ENCODE data around the gene COL6A3.

COL6A3 gene

DNA sequence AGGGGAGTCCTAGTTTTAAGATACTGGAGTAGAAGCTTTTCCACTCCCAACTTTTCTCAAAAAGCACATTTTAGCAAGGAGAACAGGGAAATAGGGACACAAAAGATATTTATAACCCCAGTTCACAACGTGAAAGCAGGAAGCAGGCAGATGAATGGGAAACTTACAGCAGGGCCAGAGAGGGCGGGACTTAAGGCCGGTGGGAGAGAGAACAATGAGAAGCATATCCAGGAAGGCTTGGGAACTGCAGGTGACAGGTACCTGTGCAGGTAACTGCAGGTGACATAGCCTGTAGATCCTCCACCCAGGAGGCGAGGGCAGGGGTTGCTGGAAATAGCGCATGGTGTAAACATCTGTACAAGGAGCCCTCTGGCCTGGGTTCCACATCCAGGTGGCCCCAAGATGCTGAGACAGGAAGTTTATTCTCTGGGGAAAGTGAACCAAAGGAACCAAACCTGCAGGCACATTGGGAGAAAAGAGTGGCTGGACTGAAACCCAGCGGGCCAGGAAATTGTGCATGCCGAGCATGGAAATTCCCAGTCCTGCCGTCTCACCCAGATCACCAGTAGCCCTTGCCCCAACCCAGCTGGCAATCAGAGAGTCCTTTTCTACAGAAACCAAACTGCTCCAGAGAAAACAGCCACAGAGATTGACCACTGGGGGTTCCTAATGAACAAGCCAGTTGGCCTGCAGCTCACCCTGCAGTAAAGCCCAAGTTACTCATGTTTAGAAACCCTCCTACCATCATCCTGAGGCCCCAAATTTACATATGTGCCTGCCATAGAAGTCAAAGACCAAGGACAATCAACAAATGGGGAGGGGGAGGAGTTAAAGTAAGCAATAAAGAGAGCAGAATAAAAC lies 24.3 kb upstream of the COL6A3 start:
- DNase-seq: no peak

DNA sequence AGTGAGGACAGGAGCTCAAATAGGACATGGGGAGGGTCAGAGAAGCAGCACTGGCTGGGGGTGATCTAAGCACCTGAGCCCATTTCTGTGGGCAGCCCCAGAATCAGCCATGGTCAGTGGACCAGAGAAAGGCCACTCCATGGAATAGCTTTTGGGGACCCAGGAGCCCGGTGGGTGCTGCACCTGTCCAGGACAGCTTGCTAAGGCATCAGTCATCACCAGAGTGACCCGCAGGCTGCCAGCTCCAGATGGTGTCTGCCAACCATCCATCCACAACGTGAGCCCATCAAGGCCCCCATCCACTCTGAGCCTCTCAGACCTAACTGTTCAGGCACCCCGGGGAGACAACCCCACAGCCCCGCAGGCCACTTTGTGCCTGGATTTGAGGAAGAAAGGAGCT lies 23.6 kb upstream of the COL6A3 start:
- DNase-seq: no peak

DNA sequence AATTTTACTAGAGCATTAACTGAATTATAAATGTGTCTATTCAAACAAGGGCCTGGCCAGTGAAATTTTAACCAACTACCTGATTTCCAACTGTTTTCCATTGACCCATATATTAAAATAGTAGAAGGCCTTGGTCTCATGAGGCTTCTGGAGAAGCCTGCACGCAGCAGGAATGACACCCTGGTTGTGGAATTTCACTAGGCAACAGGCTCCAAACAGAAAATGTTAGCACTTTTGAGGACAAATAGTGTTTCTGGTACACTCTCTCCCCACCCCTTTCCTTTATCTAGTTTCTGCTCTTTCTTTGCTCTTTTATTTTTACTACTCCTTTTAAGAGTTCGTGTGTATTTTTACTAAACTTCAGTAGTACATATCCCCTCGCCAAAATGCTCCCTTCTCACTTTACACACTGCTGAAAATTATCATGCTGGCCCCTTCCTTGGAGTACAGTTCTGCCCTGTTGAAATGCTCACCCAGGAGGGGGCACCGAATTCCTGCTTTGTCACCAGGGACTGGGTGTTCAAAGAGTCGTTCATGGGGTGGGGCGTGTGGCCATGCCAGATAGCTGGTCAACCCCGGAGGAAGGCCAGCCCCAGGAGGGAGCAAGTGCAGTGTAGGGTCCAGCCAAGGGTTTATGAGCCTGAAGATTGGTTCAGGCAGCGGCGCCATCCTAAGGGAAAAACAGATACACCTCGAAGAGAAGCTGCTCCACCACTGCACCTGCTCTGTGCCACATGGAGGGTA lies 22.1 kb upstream of the COL6A3 start:
- no peak for DNase-seq

DNA sequence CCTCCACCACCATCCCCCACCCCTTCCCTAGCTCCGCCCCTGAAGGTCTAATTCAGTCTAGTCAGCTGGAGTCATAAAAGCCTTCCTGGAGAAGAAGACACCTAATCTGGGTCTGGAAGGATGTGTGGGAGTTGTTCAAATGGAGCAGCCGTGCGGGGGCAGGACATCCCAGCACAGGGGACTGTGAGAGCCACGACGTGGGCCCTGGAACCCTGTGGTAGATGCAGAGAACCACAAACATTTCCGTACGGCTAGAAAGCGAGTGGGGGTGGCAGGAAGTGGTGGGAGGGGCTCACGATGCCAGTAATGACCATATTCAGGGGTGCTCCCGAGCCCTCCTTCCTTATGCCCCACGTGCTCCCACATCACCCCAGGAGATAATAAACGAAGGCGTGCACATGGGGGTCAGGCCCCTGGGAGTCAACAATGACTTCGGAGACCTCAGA lies 20.9 kb upstream of the COL6A3 start:
- DNase-seq: peak; percentile 67

DNA sequence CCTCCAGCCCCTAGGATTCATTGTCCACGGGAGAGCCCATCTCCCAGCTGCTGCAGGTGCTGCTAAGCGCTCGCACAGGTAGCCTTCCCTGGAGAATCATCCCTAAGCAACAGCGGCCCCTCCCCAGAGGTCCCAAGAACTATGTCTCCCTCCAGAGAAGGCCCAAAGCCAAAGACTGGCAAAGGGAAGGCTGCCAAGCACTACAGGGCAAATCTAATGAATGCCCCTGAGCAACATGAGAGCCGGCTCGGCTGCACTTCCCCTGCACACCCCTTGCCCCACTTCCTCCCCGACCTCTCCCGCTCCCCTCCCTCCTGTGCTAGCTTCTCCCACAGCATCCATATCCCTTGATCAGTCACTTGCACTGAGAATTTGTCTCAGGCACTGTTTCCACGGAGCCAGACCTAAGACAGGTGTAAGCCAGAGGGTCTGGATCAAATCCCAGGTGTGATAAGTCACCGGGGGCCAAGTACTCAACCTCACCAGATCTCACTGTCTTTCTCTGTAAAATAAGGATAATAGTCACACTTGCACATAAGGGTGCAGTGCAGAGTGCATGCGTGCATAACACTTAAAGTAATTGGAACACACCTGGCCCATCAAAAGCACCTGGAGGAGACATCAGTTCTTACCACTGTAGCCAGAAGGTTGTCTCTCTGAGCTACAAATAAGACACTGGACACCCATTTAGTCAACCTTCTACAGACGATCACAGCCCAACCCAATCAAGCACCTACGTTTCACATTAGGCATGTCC lies 20.1 kb upstream of the COL6A3 start:
- no peak for DNase-seq

DNA sequence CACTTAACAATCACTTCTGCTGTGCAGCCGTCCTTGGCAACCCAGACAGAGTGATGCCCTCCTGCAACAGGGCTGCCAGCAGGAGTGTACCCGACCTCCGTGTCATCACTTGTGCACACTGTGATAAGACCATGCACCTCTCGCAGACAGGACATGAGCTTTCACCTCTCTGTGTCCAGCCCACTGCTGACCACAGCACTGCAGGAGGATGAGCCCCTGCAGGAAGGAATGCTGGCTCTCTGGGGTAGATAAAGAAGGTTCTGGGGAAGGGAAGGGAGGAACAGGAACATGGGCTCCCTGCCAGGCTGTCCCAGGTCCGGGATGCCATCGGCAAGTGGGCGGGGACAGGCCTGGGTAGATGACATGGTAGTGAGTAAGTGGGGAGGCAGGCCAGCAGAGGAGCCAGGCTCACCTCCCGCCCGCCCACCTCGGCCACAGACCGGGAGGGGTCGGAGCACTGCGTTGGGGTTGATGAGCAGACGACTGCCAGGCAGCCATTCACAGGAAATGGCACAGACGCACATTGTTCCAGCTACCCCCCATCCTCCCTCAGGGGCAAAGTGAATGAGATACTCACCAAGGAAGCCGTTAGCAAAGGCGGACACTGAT lies 18.6 kb upstream of the COL6A3 start:
- peak; percentile 81 for DNase-seq

DNA sequence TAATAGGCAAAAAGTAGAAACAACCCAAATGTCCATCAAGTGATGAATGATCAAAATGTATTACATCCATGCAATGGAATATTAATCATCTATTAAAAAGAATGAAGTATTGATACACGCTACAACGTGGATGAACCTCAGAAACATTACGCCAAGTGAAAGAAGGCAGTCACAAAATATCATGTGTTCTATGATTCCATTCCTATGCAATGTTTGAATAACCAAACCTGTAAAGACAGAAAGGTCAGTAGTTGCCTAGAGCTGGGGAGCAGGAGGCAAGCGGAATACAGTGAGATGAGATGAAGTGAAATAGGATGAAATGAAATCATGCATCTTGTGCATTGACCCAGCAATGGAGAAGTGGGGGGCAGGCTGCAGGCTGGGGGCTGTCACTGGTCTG lies 17.9 kb upstream of the COL6A3 start:
- no peak for DNase-seq

DNA sequence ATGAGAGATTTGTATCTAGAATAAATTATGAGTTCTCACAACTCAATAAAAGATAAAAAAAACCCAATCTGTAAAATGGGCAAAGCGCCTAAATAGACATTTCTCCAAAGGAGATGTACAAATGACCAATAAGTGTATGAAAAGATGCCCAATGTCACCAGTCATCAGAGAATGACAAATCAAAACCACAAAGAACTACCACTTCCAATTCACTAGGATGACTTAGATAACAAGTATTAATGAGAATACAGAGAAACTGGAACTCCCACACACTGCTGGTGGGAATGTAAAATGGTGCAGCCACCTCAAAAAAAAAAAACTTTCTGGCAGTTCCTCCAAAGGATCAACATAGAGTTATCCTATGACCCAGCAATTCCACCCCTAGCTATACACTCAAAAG lies 17.4 kb upstream of the COL6A3 start:
- DNase-seq: no peak

DNA sequence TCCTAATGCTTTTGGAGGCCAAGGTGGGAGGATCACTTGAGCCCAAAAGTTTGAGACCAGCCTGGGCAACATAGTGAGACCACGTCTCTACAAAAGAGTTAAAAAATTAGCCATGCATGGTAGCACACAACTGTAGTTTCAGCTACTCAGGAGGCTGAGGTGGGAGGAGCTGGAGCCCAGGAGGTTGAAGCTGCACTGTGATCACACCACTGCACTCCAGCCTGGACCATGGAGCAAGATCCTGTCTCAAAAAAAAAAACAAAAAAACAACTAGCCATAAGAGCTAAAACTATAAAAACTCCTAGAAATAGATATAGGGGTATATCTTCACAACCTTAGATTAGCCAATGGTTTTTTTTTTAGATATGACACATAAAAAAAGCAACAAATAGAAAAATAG lies 16.9 kb upstream of the COL6A3 start:
- no peak for DNase-seq

DNA sequence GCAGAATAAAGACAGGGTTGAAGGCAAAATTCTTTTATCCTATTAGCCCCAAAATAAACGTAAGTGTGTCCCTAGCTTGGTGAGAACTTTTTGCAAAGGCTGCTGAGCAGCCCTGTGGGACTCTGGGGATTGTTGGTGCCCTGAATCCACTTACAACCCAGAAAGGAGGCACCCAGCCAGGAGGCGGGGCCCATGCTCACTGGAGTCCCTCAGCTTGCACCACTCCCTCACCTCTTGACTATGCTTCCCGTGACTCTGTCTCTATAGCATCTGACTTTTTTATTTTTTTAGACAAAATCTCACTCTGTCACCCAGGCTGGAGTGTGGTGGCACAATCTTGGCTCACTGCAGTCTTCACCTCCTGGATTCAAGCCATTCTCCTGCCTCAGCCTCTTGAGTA lies 15.8 kb upstream of the COL6A3 start:
- DNase-seq: peak; percentile 42

DNA sequence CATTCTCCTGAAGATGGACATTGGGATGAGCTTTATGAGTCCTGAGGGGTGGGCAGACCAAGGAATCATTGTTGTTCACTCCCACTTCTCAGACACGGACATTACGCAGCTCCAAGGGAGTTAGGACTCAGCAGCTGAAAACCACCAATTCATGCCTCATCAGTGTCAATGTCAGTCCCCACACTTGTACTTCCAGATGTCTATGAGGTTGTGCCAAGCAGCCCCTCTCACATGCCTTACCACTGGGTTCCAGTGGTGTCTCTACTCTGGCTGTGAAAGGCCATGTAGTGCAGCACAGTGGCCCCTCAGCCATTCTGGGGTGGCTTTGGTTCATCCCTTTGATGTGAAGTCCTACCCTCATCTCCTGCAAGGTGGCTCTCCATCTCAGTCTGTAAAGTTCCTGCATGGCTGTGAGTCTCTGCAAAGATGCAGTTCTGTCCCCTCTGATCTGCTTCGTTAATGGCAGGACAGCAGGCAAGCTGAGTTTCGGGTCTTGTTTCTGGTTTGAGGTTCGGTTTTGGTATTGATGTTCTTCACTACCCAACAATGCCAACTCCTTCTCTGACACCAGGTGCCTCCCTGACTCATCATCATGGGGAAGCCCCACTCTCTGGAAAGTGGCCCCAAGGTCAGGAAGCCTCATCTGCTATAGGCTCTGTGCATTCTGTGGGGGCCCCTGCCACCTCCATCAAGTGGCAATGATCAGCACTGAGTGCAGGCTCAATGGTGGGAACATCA lies 14.0 kb upstream of the COL6A3 start:
- DNase-seq: peak; percentile 49

DNA sequence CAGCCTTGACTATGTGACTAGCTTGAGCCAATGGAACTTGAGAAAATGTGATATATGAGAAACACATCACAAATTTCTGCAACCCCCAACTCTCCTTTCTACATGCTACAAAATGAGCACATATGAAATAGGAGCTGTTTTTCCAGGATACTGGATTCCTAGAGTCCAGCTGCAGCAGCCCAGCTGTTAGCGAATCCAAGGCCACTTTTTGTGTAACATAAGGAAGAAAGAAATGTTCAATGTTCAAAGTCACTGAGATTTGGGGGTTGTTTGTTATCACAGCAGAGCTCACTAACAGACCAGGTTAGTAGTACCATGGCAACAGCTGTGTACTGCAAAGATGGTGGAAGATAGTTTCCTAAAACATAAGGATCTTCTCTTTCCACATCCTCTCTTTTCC lies 12.6 kb upstream of the COL6A3 start:
- no peak for DNase-seq

DNA sequence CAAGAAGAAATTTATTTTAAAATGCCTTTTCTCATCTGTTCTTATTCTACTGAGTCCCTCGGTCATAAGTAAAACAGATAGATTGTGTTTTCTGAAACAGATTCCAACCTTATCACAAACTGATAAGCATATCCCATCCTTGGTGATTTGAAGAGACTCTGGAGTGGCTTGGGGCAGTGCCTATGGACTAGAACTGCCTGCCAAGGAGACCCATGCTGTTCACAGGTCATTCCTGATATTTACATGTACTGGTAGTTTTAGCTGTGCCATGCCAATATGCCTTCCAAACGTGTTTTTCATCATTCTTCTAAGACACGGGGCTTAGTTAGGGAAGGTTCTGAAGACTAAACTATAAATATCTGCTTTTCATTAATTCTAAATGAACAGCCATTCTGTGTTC lies 11.4 kb upstream of the COL6A3 start:
- no peak for DNase-seq

DNA sequence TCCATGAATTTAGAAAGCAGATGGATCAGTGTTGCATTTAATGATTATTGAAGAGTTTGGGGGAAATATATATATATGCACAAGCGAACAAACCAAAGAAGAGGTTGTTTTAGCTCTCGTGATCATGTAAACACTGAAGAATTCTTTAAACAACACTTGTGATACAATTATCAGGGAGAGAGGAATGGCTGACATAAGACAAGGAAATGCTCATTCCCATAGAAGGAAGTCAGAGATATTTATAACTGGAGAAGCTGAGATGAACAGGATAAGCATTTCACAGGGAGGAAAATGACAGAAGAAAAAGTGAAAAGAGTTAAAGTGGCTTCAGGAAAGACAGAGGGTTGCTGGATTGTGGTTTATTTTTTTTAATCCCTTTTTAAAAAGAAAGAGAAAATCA lies 10.6 kb upstream of the COL6A3 start:
- no peak for DNase-seq

DNA sequence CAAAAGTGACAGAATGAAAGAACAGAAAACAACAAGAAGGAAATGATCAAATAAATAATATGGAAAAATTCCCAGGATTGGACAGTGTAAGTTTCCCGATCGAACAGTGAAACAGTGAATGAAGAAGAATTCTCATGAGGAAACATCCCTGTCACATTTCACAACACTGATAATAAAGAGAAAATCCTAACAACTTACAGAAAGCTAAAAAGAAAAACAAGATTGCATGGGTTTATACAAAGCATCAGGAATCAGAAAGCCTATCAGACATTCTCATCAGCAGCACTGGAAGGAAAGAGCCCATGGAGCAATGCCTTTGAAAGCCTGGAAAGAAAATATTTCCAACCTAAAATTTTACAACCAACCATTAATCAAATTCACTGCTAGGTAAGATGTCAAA lies 9.9 kb upstream of the COL6A3 start:
- no peak for DNase-seq

DNA sequence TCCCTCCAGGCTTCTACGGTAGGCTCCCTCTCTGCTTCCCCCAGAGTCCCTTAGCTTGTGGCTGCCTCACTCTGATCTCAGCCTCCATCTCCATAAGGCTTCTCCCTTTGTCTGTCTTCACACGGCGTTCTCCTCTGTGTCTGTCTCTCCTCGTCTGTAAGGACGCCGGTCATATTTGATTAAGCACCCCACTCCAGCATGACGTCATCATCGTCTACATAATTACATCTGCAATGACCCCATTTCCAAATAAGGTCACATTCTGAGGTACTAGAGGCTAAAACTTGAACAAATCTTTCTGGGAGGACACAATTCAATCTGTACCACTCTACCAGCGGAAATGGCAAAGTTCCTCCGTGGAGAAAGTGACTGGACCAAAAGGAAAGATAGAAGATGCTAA lies 8.3 kb upstream of the COL6A3 start:
- DNase-seq: no peak

DNA sequence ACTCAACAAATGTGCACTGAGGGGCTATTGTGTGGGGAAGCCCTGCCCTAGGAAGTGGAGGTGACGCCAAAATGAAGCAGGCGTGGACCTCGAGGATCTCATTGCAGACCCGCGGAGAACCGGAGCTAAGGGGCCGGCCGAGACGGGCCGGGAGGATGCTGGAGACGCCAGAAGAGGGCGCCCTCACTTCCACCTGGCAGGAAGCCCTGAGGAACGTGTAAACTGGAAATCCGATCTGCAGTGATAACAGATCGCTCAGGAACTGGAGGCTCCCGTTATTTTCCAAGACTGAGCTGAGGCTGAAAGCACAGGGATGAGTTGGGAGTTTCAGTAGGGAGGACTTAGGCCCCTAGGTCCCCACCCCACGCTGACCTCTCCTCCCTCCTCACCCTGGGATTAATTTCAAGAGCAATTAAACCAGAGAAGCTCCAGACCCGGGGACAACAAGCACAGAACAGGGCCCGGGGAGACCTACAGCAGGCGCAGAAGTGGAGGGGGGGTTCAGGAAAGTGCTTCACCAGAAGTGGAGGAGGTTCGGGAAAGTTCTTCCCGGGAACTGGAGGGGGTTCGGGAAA lies 7.7 kb upstream of the COL6A3 start:
- DNase-seq: peak; percentile 84

DNA sequence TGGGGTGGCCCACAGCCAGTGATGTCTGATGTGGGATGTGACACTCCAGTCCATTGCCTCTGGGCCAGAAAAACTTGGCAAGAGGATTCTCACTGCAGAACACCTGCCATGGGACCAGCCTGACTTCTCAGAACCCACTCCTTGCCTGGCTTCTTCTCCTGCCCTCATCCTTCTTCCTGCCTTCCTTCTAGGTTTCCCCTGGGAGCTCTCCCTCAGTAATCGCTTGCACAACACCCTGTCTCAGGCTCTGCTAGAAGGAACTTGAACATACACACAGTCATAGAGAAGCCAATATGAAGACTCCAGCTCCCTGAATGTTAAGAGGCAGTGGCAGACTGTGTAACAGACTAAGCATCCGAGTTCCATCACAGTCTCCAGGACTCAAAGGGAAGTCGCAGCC lies 4.3 kb upstream of the COL6A3 start:
- no peak for DNase-seq

DNA sequence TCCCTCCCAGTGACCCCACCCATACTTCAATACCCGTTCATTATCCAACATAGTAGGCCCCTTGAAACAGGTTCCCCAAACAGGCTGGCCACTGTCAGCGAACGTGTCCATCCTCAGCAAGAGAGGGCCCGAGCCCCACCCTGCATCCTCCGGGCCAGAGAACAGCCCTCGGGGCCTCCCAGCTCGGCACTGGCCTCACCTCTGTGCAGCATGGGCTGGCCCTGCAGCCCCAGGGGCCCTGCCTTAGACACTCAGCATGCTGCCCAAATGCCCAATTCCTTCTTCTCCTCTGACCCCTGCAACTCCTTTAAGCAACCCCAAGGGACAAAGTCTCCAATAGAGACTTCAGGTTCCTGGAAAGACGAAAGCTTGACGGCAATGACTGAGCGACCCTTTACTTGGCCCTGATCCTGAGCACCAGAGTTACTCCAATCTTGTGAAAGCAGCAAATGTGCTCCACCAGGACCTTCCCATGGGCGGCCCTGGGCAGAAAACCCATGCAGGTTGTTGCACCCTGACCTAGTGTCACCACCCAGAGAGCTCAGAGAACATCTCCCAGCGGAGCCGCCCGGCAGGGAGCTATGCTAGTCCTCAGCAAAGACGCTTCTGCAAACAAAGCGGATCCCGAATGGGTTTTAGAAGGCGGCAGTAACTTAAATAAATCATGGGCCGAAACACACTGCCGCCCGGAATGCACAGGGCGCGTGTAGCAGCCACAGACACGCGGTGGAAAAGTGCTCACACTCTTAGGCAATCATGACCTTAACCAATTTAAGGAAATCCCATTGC lies 782 bp downstream of the COL6A3 start:
- DNase-seq: no peak

DNA sequence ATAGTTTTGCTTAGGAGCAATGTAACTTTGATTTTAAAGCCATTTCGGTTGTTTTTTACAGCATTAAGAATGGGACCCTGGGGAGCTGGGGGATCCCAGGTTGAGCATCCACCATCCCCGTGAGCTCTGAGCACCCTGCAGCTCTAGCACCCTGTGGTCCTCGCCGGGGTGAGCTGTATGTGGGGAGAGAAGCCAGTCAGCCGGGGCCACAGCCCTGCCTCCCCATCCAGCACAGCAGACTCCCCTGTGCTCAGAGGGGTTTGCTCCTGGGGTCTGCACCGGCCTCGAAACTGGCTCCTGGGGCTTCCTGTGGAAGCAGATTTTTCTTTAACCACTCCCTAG lies 1.3 kb downstream of the COL6A3 start:
- no peak for DNase-seq

DNA sequence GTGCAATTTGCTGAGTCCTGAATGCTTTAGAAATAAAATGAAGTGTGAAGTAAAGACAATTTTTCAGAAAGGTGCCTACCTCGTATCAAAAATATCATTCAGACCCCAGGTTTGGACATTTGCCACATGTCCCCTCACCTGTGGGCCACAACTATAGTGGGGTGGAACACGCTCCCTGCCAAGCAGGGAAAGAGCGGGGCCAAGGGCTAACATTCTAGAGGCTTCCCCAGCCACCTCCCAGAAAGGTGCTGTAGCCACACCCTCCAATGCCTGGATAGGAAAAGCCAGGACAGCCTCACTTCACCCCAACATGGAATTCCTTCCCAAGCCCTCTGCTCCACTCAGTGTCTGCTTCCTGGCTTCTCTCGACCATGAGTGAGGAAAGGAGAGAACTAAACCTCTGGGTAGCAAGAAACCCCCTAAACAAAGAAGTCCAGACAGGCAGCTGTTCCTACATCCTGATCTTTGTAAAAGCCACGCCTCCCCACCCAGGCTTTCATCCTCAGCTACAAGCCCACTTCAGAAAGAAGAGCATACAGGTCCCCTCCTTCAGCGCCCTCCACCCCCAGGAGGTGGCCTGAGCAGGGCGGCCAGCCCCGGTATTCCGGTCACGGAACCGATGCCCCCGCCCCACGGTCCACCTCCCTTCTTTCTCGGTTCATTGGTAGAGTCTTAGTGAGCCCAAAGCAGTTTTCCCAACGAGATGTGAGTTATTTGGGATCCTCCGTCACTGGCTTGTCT lies 2.1 kb downstream of the COL6A3 start:
- no peak for DNase-seq
